ENCODE measurements around the gene TMTC2.

The TMTC2 gene

DNA sequence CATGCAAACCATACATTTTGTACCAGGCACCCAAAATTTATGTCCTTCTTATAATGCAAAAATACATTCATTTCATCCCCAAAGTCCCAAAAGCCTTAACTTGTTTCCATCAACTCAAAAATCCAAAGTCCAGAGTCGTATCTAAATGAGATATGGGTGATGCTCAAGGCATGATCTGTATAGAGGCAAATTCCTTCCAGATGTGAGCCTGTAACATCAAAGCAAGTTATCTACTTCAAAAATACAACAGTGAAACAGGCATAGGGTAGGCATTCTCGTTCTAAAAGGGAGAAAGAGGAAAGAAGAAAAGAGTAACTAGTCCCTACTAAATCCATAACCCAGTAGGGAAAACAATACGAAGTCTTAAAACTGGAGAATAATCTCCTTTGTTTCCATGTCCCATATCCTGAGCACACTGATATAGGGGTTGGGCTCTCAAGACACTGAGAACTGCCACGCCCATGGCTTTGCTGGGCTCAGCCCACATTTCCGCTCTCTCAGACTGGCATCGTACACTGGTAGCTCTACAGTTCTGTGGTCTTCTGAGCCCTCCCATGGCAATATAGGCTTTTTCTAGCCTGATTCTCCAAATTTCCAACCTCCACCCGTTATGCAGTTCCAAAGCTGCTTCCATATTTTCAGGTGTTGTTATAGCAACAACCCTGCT, 232.8 kb downstream of the TMTC2 start:
- Histone ChIP-seq H3K4me1 (ENCODE audit: insufficient read depth, low read length) (no peaks in the 10 kb centered on the region), H3K4me3 (ENCODE audit: low read length) (no peak overlapping the region), H3K9me3 (ENCODE audit: low read length) (no peaks in the 10 kb centered on the region), H2AFZ (ENCODE audit: low read depth, low read length) (no peak overlapping the region), H3K27me3 (ENCODE audit: insufficient read depth, low read length) (no peaks in the 10 kb centered on the region), H3K36me3 (ENCODE audit: insufficient read depth, low read length) (peaks cover 2% of the 10 kb centered on the region)

DNA sequence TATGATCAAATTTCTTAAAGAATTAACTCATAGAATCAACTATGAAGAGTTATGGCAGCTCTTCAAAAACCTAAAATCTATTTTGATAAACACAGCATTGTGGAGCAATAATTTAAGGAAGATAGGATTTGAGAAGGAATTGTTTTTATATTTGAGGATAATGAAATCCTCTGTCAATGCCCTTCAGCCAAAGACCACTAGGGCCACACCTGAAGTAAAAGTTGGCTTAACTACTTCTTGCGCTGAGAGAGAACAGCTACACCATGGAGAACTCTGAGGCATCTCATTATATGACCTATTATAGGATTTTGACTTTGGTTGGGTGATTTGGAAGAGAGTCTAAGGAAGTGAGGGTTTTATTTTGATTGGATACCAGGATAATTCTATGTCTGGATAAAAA, 237.2 kb downstream of the TMTC2 start:
- H2AFZ ChIP-seq (ENCODE audit: low read depth, low read length): no peak overlapping the region
- no peak overlapping the region for H3K4me3 ChIP-seq (ENCODE audit: low read length)
- H3K4me1 ChIP-seq (ENCODE audit: insufficient read depth, low read length): no peaks in the 10 kb centered on the region
- H3K27me3 ChIP-seq (ENCODE audit: insufficient read depth, low read length): no peaks in the 10 kb centered on the region
- no peaks in the 10 kb centered on the region for H3K36me3 ChIP-seq (ENCODE audit: insufficient read depth, low read length)
- H3K9me3 ChIP-seq (ENCODE audit: low read length): no peaks in the 10 kb centered on the region

DNA sequence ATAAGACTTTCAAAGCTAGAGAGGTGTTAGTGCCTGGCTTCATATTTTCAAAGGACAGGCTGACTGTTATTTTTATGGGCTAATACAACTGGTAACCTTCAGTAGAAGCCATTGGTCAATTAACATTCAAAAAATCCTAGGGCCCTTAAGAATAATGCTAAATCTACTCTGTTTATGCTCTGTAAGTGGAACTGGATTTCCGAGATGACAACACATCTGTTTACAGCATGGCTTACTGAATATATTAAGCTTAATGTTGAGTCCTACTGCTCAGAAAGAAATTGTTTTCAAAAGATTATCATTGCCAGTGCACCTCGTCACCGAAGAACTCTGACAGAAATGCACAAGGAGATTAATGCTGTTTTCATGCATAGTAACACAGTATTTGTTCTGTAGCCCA, 239.9 kb downstream of the TMTC2 start:
- H3K4me3 ChIP-seq (ENCODE audit: low read length): no peak overlapping the region
- H3K36me3 ChIP-seq (ENCODE audit: insufficient read depth, low read length): peaks cover 3% of the 10 kb centered on the region
- no peaks in the 10 kb centered on the region for H3K9me3 ChIP-seq (ENCODE audit: low read length)
- no peaks in the 10 kb centered on the region for H3K27me3 ChIP-seq (ENCODE audit: insufficient read depth, low read length)
- H3K4me1 ChIP-seq (ENCODE audit: insufficient read depth, low read length): peaks cover 6% of the 10 kb centered on the region
- no peak overlapping the region for H2AFZ ChIP-seq (ENCODE audit: low read depth, low read length)

DNA sequence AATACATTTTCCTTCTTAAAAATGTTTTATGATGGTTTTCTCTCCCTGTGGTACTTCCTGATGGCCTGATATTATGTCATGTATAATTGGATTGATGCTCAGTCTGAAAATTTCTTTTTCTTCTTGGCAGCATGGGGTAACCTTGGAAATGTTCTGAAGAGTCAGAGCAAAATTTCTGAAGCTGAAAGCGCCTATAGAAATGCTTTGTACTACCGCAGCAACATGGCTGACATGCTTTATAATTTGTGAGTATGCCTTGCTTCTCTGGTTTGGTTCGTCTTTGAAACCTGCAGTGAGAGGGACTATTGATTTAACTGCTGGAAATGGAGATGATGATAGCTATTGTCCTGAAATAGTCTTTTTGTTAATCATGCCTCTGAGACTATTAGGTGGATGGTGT, 243.6 kb downstream of the TMTC2 start:
- Histone ChIP-seq H3K9me3 (ENCODE audit: low read length) (no peaks in the 10 kb centered on the region), H3K4me1 (ENCODE audit: insufficient read depth, low read length) (peaks cover 6% of the 10 kb centered on the region), H3K36me3 (ENCODE audit: insufficient read depth, low read length) (peaks cover 4% of the 10 kb centered on the region), H2AFZ (ENCODE audit: low read depth, low read length) (no peak overlapping the region), H3K27me3 (ENCODE audit: insufficient read depth, low read length) (no peaks in the 10 kb centered on the region), H3K4me3 (ENCODE audit: low read length) (no peak overlapping the region)

DNA sequence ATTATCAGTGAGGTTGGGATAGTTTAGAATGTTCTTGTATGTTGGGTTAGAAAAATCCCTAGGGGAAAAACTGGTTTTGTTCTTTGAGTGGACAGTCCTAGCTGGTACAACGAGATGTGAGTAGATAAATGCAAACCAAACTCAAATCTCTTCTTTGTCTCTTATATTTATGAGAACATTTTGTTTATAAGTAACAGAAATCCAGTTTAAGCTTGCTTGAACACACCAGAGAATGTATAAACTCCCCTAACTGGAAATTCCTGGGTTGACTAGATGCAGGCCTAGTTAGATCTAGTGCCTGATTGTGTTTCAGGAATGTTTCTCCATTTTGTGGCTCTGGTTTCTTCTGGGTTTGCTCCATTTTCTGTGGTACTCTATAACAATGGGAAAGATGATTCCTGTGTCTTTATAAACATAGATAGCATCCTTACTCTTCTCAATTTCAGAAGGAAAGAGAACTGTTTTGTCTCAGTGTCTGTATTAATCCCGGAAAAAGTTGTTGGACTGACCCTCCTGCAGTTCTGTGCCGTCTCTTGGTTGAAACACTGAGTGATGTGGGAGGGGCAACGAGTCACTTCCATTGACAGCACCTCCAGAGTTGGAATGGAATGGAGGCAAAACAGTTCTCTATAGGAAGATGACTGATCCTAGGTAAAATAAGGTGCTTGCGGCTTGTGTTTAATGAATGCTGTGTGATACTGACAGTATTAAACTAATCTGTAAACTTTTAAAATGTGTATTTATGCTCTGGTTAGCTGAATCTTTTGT, 244.8 kb downstream of the TMTC2 start:
- no peak overlapping the region for H3K4me3 ChIP-seq (ENCODE audit: low read length)
- H2AFZ ChIP-seq (ENCODE audit: low read depth, low read length): no peak overlapping the region
- H3K4me1 ChIP-seq (ENCODE audit: insufficient read depth, low read length): peaks cover 6% of the 10 kb centered on the region
- peaks cover 4% of the 10 kb centered on the region for H3K36me3 ChIP-seq (ENCODE audit: insufficient read depth, low read length)
- no peaks in the 10 kb centered on the region for H3K9me3 ChIP-seq (ENCODE audit: low read length)
- H3K27me3 ChIP-seq (ENCODE audit: insufficient read depth, low read length): no peaks in the 10 kb centered on the region

DNA sequence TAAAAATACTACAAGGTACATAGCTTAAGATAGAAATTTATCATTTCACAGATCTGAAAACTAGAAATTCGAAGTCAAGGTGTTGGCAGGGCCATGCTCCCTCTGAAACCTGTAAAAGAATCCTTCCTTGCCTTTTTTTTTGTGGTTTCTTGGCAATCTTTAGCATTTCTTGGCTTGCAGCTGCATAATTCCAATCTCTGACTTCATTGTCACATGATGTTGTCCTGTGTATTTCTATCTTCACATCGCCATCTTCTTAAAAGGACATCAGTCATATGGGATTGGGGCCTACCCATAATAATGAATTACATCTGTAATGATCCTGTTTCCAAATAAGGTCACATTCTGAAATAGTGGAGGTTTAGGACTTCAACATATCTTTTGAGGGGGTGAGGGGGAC, 250.4 kb downstream of the TMTC2 start:
- Histone ChIP-seq H3K4me3 (ENCODE audit: low read length) (no peak overlapping the region), H3K27me3 (ENCODE audit: insufficient read depth, low read length) (no peaks in the 10 kb centered on the region), H3K4me1 (ENCODE audit: insufficient read depth, low read length) (no peaks in the 10 kb centered on the region), H2AFZ (ENCODE audit: low read depth, low read length) (no peak overlapping the region), H3K36me3 (ENCODE audit: insufficient read depth, low read length) (peaks cover 2% of the 10 kb centered on the region), H3K9me3 (ENCODE audit: low read length) (no peaks in the 10 kb centered on the region)

DNA sequence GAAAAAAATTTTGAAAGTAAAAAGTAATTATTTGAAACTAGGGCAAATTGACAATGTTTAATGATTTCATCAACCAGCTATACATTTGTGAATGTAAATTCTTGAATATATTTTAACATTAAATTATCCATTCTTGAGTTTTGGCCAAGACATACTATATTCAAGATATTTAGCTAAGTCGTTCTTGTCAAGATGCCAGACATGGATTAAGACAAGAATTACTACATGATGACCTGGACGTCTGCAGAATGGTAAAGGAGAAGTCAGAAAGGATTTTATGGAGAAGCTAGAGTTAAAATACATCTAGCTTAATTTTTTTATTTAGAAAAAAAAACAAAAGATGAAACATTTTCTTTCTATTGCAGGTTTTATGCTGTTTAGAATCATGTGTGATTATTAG, 255.8 kb downstream of the TMTC2 start:
- Histone ChIP-seq H3K4me3 (ENCODE audit: low read length) (no peak overlapping the region), H2AFZ (ENCODE audit: low read depth, low read length) (no peak overlapping the region), H3K36me3 (ENCODE audit: insufficient read depth, low read length) (no peaks in the 10 kb centered on the region), H3K4me1 (ENCODE audit: insufficient read depth, low read length) (peaks cover 4% of the 10 kb centered on the region), H3K9me3 (ENCODE audit: low read length) (no peaks in the 10 kb centered on the region), H3K27me3 (ENCODE audit: insufficient read depth, low read length) (no peaks in the 10 kb centered on the region)

DNA sequence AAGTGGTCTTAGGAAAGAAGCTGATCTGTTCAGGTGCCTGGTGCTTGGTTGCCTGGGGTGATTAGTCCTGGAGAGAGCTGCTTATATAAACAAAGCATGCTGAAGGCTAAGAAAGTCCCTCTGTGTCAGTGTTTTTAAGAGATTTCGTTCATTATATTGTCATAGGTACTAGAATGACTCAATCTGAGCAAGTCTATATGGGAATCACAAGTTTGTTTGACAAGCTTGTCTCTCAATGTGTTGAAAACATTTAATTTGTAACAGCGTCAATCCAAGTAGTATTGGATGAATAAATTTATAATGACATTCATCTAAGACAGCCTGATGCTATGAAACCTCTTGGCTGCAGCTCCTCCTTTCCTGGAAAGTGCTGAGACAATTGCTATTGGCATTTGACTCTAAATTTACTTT, 256.3 kb downstream of the TMTC2 start:
- no peak overlapping the region for H2AFZ ChIP-seq (ENCODE audit: low read depth, low read length)
- H3K27me3 ChIP-seq (ENCODE audit: insufficient read depth, low read length): no peaks in the 10 kb centered on the region
- peaks cover 4% of the 10 kb centered on the region for H3K4me1 ChIP-seq (ENCODE audit: insufficient read depth, low read length)
- no peaks in the 10 kb centered on the region for H3K36me3 ChIP-seq (ENCODE audit: insufficient read depth, low read length)
- peaks cover 2% of the 10 kb centered on the region for H3K9me3 ChIP-seq (ENCODE audit: low read length)
- no peak overlapping the region for H3K4me3 ChIP-seq (ENCODE audit: low read length)

DNA sequence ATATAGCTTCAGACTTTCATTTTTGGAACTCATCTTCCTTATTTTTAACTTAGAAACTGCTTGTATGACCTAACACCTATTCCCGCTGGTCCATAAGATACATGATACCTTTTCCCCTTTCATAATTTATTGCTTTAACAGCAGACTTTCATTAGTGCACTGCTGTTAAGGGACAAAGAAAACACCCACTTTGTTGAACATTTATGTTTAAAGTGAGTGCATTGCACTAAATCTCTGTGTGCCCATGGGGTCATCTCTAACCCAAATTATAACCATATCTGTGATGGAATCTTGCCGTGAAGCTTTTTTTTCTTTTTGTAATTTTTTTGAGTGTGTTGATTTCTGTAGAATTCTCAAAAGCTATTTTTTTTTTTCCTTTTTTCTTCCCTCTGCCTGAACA, 261.8 kb downstream of the TMTC2 start:
- no peak overlapping the region for H2AFZ ChIP-seq (ENCODE audit: low read depth, low read length)
- H3K9me3 ChIP-seq (ENCODE audit: low read length): peaks cover 2% of the 10 kb centered on the region
- no peaks in the 10 kb centered on the region for H3K36me3 ChIP-seq (ENCODE audit: insufficient read depth, low read length)
- no peak overlapping the region for H3K4me3 ChIP-seq (ENCODE audit: low read length)
- H3K4me1 ChIP-seq (ENCODE audit: insufficient read depth, low read length): no peaks in the 10 kb centered on the region
- H3K27me3 ChIP-seq (ENCODE audit: insufficient read depth, low read length): no peaks in the 10 kb centered on the region

DNA sequence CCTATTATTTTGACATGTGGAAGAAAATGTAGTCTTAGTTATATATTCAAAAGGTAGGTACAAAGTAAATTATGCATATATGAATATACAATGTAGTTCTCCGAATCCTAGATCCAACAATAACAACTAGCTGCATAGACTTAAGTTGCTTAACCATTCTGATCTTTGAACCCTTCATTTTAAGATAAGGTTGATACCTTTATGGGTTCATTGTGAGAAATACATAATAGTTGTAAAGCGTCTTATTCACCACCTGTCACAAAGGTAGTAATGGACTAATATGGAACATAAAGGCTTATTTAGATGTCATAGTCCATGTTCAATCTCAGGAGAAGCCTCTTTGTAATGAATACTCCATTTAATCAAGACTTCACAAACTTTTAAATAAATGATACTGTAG, 263.6 kb downstream of the TMTC2 start:
- H3K9me3 ChIP-seq (ENCODE audit: low read length): peaks cover 2% of the 10 kb centered on the region
- H2AFZ ChIP-seq (ENCODE audit: low read depth, low read length): no peak overlapping the region
- no peaks in the 10 kb centered on the region for H3K27me3 ChIP-seq (ENCODE audit: insufficient read depth, low read length)
- H3K4me1 ChIP-seq (ENCODE audit: insufficient read depth, low read length): peaks cover 6% of the 10 kb centered on the region
- H3K4me3 ChIP-seq (ENCODE audit: low read length): no peak overlapping the region
- no peaks in the 10 kb centered on the region for H3K36me3 ChIP-seq (ENCODE audit: insufficient read depth, low read length)

DNA sequence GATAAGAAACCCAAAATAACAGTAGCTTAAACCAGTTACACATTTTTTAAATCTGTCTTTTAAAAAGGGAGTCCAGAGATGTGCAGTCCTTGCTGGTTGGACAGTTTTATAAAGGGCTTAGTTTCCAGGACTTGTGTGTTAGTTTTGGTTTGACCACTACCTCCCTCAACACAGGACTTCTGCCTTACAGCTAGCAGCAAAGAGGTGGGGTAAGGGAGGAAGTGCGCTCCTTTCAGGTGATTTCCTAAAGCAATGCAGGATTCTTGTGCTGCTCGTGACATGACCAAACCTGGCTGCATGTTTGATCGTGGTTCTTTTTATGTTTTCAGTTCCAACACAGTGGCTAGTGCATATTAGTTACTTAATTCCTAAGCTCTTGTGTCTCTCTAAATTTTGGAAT, 266.2 kb downstream of the TMTC2 start:
- Histone ChIP-seq H3K4me3 (ENCODE audit: low read length) (no peak overlapping the region), H3K27me3 (ENCODE audit: insufficient read depth, low read length) (no peaks in the 10 kb centered on the region), H3K36me3 (ENCODE audit: insufficient read depth, low read length) (no peaks in the 10 kb centered on the region), H3K4me1 (ENCODE audit: insufficient read depth, low read length) (peaks cover 6% of the 10 kb centered on the region), H3K9me3 (ENCODE audit: low read length) (no peaks in the 10 kb centered on the region), H2AFZ (ENCODE audit: low read depth, low read length) (no peak overlapping the region)

DNA sequence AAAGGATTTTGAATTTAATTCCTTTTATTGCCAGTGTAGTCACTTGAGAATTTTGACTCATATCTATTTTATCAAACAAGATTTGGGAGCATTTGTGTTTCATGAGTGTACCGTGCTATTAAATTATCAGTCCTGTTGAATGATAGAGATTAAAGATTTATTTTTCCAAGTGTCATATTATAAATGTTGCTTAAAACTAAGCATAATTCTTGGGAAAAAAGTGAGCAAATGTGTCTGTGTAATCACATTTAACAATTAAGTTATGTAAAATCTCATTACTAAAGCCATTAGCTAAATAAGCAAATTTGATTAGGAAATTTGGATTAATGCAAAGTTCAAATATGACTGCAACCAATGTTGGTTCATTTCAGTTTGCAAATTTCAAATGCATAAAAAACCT, 266.7 kb downstream of the TMTC2 start:
- Histone ChIP-seq H3K9me3 (ENCODE audit: low read length) (no peaks in the 10 kb centered on the region), H2AFZ (ENCODE audit: low read depth, low read length) (no peak overlapping the region), H3K36me3 (ENCODE audit: insufficient read depth, low read length) (no peaks in the 10 kb centered on the region), H3K27me3 (ENCODE audit: insufficient read depth, low read length) (no peaks in the 10 kb centered on the region), H3K4me3 (ENCODE audit: low read length) (no peak overlapping the region), H3K4me1 (ENCODE audit: insufficient read depth, low read length) (peaks cover 6% of the 10 kb centered on the region)

DNA sequence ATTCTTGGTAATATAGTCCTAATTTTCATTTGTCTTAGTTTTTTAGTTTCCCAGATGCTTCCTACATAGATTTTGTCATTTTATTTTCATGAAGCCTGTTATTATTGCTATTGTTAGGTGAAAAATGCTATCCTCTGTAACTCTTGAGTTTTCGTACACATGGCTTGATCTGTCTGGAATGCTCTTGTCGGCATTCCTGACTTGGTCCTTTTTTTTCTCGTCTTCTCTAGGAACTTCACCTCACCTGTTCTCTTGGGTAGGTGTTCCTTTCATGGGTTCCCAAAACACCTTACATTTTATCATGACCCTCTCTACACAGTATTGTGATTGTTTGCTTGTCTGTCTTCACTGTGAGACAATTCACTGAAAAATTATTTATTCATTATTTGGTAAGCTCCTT, 267.4 kb downstream of the TMTC2 start:
- Histone ChIP-seq H3K9me3 (ENCODE audit: low read length) (no peaks in the 10 kb centered on the region), H2AFZ (ENCODE audit: low read depth, low read length) (no peak overlapping the region), H3K27me3 (ENCODE audit: insufficient read depth, low read length) (no peaks in the 10 kb centered on the region), H3K4me1 (ENCODE audit: insufficient read depth, low read length) (peaks cover 6% of the 10 kb centered on the region), H3K36me3 (ENCODE audit: insufficient read depth, low read length) (no peaks in the 10 kb centered on the region), H3K4me3 (ENCODE audit: low read length) (no peak overlapping the region)

DNA sequence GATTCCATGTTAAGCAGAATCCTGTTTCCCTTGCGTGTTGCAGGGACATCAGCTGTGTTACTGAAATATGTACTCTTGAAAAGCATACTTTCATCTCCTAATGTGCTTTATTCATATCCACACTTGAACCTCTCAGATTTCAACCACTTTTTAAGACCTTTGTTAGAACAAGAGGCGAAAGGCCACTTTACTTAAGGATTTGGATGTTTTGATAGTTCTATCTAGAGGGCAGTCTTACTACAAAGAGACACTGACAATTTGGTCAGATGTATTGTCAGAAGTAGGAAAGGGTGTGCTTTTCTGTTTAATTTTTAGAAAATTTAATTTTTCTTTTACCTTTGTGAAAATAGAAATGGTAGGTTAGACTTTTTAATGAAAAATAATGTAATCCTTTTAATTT, 267.9 kb downstream of the TMTC2 start:
- no peak overlapping the region for H3K4me3 ChIP-seq (ENCODE audit: low read length)
- H3K4me1 ChIP-seq (ENCODE audit: insufficient read depth, low read length): peaks cover 6% of the 10 kb centered on the region
- H3K27me3 ChIP-seq (ENCODE audit: insufficient read depth, low read length): no peaks in the 10 kb centered on the region
- no peaks in the 10 kb centered on the region for H3K36me3 ChIP-seq (ENCODE audit: insufficient read depth, low read length)
- H2AFZ ChIP-seq (ENCODE audit: low read depth, low read length): no peak overlapping the region
- no peaks in the 10 kb centered on the region for H3K9me3 ChIP-seq (ENCODE audit: low read length)

All from neuron (in vitro differentiated cells).